SK-N-SH (cell line): ENCODE data around the gene TESK1.

Experiments used
- EZH2phosphoT487 ChIP-seq: fragments of 200-600 bp; sonication (generic); IDR thresholded peaks from 2 replicates; pipeline ENCODE4 v1.6.1; 2017; ENCODE audit warnings: low read depth, mixed run types, mild to moderate bottlenecking, antibody characterized with exemption, moderate library complexity, borderline replicate concordance
- FOSL2 ChIP-seq: IDR thresholded peaks from 2 replicates; pipeline ENCODE4 v1.4.0; 2012; ENCODE audit warnings: low read depth, mild to moderate bottlenecking, moderate library complexity, borderline replicate concordance
- FOXM1 ChIP-seq: IDR thresholded peaks from 2 replicates; pipeline ENCODE4 v1.4.0; 2012; ENCODE audit warnings: low read depth, mild to moderate bottlenecking
- RAD21 ChIP-seq: IDR thresholded peaks from 2 replicates; pipeline ENCODE4 v1.6.1; 2012; ENCODE audit warnings: mild to moderate bottlenecking, low read length
- RFX5 ChIP-seq: IDR thresholded peaks from 2 replicates; pipeline ENCODE4 v1.6.1; 2012; ENCODE audit warnings: mild to moderate bottlenecking, improper control_type of control experiment, low read length
- TEAD4 ChIP-seq: IDR thresholded peaks from 2 replicates; pipeline ENCODE4 v1.4.0; 2012; ENCODE audit warnings: mild to moderate bottlenecking, borderline replicate concordance; ENCODE audit not compliant: insufficient read depth
- TF ChIP-seq, protein P1 (sequence below): fragments of 200-600 bp; sonication (generic); IDR thresholded peaks from 2 replicates; pipeline ENCODE4 v1.6.1; 2017; ENCODE audit warnings: antibody characterized with exemption, mild to moderate bottlenecking, moderate library complexity

DNA sequence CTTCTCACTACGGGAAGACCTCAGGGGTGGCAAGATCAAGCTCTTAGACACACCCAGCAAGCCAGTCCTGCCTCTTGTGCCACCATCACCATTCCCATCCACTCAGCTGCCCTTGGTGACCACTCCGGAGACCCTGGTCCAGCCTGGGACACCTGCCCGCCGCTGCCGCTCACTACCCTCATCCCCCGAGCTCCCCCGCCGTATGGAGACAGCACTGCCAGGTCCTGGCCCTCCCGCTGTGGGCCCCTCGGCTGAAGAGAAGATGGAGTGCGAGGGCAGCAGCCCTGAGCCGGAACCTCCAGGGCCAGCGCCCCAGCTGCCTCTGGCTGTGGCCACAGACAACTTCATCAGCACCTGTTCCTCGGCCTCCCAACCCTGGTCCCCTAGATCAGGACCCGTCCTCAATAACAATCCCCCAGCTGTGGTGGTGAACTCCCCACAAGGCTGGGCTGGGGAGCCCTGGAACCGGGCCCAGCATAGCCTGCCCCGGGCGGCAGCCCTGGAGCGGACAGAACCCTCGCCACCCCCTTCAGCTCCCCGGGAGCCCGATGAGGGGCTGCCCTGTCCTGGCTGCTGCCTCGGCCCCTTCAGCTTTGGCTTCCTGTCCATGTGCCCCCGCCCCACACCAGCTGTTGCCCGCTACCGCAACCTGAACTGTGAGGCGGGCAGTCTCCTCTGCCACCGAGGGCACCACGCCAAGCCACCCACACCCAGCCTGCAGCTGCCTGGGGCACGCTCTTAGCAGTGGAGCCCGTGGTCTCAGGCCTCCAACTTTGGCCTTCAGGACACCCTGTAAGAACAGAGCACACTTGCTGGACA lies 4.1 kb downstream of the TESK1 start:
- TF ChIP-seq EZH2phosphoT487, result no peak
- TF ChIP-seq, protein P1, sequence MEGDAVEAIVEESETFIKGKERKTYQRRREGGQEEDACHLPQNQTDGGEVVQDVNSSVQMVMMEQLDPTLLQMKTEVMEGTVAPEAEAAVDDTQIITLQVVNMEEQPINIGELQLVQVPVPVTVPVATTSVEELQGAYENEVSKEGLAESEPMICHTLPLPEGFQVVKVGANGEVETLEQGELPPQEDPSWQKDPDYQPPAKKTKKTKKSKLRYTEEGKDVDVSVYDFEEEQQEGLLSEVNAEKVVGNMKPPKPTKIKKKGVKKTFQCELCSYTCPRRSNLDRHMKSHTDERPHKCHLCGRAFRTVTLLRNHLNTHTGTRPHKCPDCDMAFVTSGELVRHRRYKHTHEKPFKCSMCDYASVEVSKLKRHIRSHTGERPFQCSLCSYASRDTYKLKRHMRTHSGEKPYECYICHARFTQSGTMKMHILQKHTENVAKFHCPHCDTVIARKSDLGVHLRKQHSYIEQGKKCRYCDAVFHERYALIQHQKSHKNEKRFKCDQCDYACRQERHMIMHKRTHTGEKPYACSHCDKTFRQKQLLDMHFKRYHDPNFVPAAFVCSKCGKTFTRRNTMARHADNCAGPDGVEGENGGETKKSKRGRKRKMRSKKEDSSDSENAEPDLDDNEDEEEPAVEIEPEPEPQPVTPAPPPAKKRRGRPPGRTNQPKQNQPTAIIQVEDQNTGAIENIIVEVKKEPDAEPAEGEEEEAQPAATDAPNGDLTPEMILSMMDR, result no peak
- TF ChIP-seq FOXM1, result no peak
- no peak for TF ChIP-seq FOSL2
- no peak for TF ChIP-seq RFX5
- TF ChIP-seq TEAD4, result no peak
- TF ChIP-seq RAD21, result no peak
